Transverse colon (tissue), 3 donors: ENCODE measurements around the gene SLC8A3.

Experiments used
- EP300 ChIP-seq: sonication (generic); formaldehyde crosslinking; IDR thresholded peaks from one replicate; pipeline ENCODE4 v1.6.1; 2017; ENCODE audit warnings: antibody characterized with exemption, low read depth
- POLR2A ChIP-seq: fragments of 450-650 bp; IDR thresholded peaks from one replicate; pipeline ENCODE4 v1.6.1; 2016; ENCODE audit warnings: antibody characterized with exemption, mild to moderate bottlenecking, moderate library complexity
- TF ChIP-seq, protein P1 (sequence below), 5 experiments: fragments of 200-600 bp in 3 of 5; fragments of 450-650 bp in 2 of 5; sonication (generic) in 3 of 5; IDR thresholded peaks; 1 replicate in 2 of 5; 2 replicates in 3 of 5; pipeline ENCODE4 v1.5.1; 2016 to 2017; ENCODE audit warnings: antibody characterized with exemption in 5 of 5, inconsistent platforms in 3 of 5, mild to moderate bottlenecking in 2 of 5, moderate library complexity in 1 of 5

DNA sequence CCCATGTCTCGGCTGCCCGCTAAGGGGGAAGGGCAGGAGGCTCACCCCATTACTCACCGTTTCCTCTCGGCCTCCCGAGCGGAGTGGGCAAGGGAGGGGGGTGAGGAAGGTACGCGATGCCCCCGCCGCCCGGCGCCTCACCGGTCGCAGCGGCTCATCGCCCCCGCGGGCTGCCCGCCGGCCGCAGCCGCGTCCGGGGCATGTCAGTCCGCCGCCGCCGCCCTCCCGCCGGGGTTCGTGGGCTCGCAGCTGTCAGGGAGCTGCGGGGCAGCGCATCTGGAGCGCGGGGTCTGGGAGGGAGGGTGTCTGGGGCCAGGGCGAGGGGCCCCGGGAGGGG lies 461 bp downstream of the SLC8A3 start:
- TF ChIP-seq, protein P1, sequence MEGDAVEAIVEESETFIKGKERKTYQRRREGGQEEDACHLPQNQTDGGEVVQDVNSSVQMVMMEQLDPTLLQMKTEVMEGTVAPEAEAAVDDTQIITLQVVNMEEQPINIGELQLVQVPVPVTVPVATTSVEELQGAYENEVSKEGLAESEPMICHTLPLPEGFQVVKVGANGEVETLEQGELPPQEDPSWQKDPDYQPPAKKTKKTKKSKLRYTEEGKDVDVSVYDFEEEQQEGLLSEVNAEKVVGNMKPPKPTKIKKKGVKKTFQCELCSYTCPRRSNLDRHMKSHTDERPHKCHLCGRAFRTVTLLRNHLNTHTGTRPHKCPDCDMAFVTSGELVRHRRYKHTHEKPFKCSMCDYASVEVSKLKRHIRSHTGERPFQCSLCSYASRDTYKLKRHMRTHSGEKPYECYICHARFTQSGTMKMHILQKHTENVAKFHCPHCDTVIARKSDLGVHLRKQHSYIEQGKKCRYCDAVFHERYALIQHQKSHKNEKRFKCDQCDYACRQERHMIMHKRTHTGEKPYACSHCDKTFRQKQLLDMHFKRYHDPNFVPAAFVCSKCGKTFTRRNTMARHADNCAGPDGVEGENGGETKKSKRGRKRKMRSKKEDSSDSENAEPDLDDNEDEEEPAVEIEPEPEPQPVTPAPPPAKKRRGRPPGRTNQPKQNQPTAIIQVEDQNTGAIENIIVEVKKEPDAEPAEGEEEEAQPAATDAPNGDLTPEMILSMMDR (IDR thresholded peaks at IDR 0.05) = no peak
- TF ChIP-seq POLR2A = no peak
- no peak for TF ChIP-seq EP300
